Right hindlimb (tissue), 1 donor: ENCODE results near the gene BCL7A.

Experiments used
- DNase-seq: peaks from one replicate; pipeline ENCODE4 v3.0.0-alpha.2; 2018

Gene BCL7A

GRCh38 chr12:122080149-122081082 is 58.7 kb downstream of the BCL7A start:
- DNase-seq = peak; percentile 54

GRCh38 chr12:122081083-122081696 is 59.5 kb downstream of the BCL7A start:
- no peak for DNase-seq

- peak; percentile 63 for DNase-seq
Observed at GRCh38 chr12:122081697-122082221, 60.1 kb downstream of the BCL7A start.

GRCh38 chr12:122082621-122083356 is 61.1 kb downstream of the BCL7A start:
- no peak for DNase-seq

- no peak for DNase-seq
Observed at GRCh38 chr12:122084857-122085405, 63.2 kb downstream of the BCL7A start.

GRCh38 chr12:122085591-122085990 is 63.9 kb downstream of the BCL7A start:
- no peak for DNase-seq

- no peak for DNase-seq
Observed at GRCh38 chr12:122086116-122086515, 64.4 kb downstream of the BCL7A start.

GRCh38 chr12:122086641-122087285 is 65.1 kb downstream of the BCL7A start:
- no peak for DNase-seq

- no peak for DNase-seq
Observed at GRCh38 chr12:122087431-122088178, 65.9 kb downstream of the BCL7A start.

- no peak for DNase-seq
Observed at GRCh38 chr12:122088179-122088810, 66.6 kb downstream of the BCL7A start.

- DNase-seq = no peak
Observed at GRCh38 chr12:122089077-122089476, 67.4 kb downstream of the BCL7A start.

- no peak for DNase-seq
Observed at GRCh38 chr12:122090759-122091515, 69.3 kb downstream of the BCL7A start.

GRCh38 chr12:122093098-122093883 is 71.6 kb downstream of the BCL7A start:
- DNase-seq = no peak

- DNase-seq = no peak
Observed at GRCh38 chr12:122094137-122094734, 72.6 kb downstream of the BCL7A start.

- DNase-seq = no peak
Observed at GRCh38 chr12:122094735-122095631, 73.3 kb downstream of the BCL7A start.

- no peak for DNase-seq
Observed at GRCh38 chr12:122096014-122096413, 74.3 kb downstream of the BCL7A start.

GRCh38 chr12:122096591-122097149 is 75.0 kb downstream of the BCL7A start:
- DNase-seq = no peak

- DNase-seq = no peak
Observed at GRCh38 chr12:122097584-122097926, 75.9 kb downstream of the BCL7A start.
